H1 (cell line): ENCODE results near the gene KCNIP3. TPM values are rescaled to one million over a fixed set of nuclear protein-coding genes. Genes with fewer than 3 reads are reported as not detected.

ENCODE experiments used
- JUN ChIP-seq: IDR thresholded peaks from 2 replicates; pipeline ENCODE4 v1.6.1; 2011; ENCODE audit warnings: low read depth, mild to moderate bottlenecking, improper control_type of control experiment, low read length
- JUND ChIP-seq: IDR thresholded peaks from 2 replicates; pipeline ENCODE4 v1.6.1; 2011; ENCODE audit warnings: mild to moderate bottlenecking, improper control_type of control experiment, low read length
- POLR2A ChIP-seq, 2 experiments: IDR thresholded peaks; 1 replicate in 1 of 2; 2 replicates in 1 of 2; pipeline ENCODE4 v1.6.1; 2011; ENCODE audit warnings: low read depth in 2 of 2, low read length in 2 of 2, mild to moderate bottlenecking in 2 of 2; ENCODE audit errors: control extremely low read depth in 1 of 2
- POLR2AphosphoS5 ChIP-seq: IDR thresholded peaks from 2 replicates; pipeline ENCODE4 v1.6.1; 2011; ENCODE audit warnings: low read depth, low read length
- RNF2 ChIP-seq: fragments of 200-900, 300-1000 bp; sonication (generic); IDR thresholded peaks from 2 replicates; pipeline ENCODE4 v1.7.1; 2016; ENCODE audit warnings: borderline replicate concordance, low read depth, mild to moderate bottlenecking, antibody characterized with exemption, low read length; ENCODE audit not compliant: poor library complexity, severe bottlenecking; ENCODE audit errors: missing control alignments
- SIN3A ChIP-seq, 2 experiments: IDR thresholded peaks in 1 of 2; conservative IDR thresholded peaks in 1 of 2; 2 replicates each; pipeline ENCODE4 v1.6.1; 2011 to 2012; ENCODE audit warnings: low read length in 2 of 2, improper control_type of control experiment in 1 of 2, low read depth in 1 of 2, mild to moderate bottlenecking in 1 of 2
- YY1 ChIP-seq: IDR thresholded peaks from 2 replicates; pipeline ENCODE4 v1.6.1; 2011; ENCODE audit warnings: low read depth, mild to moderate bottlenecking, low read length
- ZNF274 ChIP-seq: IDR thresholded peaks from 2 replicates; pipeline ENCODE4 v1.7.0; 2012; ENCODE audit warnings: low read length, borderline replicate concordance; ENCODE audit errors: extremely low read depth
- polyA plus RNA-seq, 7 experiments: library from polyadenylated mRNA; depleted of rRNA in 3 of 7; stranded (reverse) in 5 of 7; unstranded in 2 of 7; fragments of >200 nt in 5 of 7; fragments of 200-250 nt in 2 of 7; gene quantifications; 1 replicate in 5 of 7; 2 replicates in 1 of 7; 4 replicates in 1 of 7; pipeline versions ENCODE4 v1.2.1 to v1.2.3, GENCODE V29; 2011 to 2013; ENCODE audit warnings: missing spikeins in 2 of 7, mixed read lengths in 2 of 7
- total RNA-seq: library from RNA; stranded (reverse); fragmentation: NEBNext Ultra II Directional; extraction: Animal tissue kit (Norgen Biotek cat#: 25700); gene quantifications from 2 replicates; pipeline ENCODE4 v1.2.1, GENCODE V29; 2021
- TF ChIP-seq, protein P1 (sequence below): fragments of 300-600 bp; sonication (generic); IDR thresholded peaks from 2 replicates; pipeline ENCODE4 v1.7.1; 2012; ENCODE audit warnings: low read length, moderate library complexity, mild to moderate bottlenecking, inconsistent platforms; ENCODE audit not compliant: insufficient replicate concordance

Gene KCNIP3
- total and polyA plus RNA-seq, 2 of the 8 experiments (the other 6 are each of a cell fraction or from before 2014, with no cell fraction given), result 0.33 to 1.9 TPM

DNA sequence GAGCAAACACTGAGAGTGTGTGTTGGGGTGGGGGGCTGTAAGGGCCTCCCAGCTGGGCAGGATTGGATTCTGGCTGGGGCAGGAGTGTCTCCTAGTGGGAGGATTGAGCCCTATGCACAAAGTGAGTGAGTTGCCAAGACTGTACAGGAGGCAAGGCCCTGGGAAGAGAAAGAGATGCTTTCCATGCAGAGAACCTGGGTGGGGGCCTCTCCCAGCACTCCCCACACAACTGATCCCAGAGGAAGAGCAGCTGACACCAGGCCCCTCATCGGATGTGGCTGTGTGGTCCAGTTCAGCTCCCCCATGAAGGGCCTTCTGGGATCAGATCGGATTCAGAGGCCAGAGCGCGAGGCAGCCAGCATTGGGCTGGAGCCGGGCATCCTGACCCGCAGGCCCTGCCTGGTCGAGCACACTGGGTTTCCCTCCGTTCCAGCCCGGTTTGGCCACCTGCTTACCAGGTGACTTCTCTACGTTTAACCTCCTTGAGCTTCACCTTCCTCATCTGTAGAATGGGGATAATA, 56.0 kb downstream of the KCNIP3 start (continued):
- TF ChIP-seq SIN3A (conservative IDR thresholded peaks at IDR 0.05 in 1 of 2, IDR thresholded peaks at IDR 0.05 in 1 of 2; ENCODE audit: low read depth in 1 of 2, low read length in 2 of 2), result no peak
- no peak for TF ChIP-seq POLR2A (IDR thresholded peaks at IDR 0.05; ENCODE audit: control extremely low read depth in 1 of 2, low read depth in 2 of 2, low read length in 2 of 2)
- TF ChIP-seq RNF2, result no peak
- no peak for TF ChIP-seq POLR2AphosphoS5
- no peak for TF ChIP-seq JUND
- TF ChIP-seq, protein P1, sequence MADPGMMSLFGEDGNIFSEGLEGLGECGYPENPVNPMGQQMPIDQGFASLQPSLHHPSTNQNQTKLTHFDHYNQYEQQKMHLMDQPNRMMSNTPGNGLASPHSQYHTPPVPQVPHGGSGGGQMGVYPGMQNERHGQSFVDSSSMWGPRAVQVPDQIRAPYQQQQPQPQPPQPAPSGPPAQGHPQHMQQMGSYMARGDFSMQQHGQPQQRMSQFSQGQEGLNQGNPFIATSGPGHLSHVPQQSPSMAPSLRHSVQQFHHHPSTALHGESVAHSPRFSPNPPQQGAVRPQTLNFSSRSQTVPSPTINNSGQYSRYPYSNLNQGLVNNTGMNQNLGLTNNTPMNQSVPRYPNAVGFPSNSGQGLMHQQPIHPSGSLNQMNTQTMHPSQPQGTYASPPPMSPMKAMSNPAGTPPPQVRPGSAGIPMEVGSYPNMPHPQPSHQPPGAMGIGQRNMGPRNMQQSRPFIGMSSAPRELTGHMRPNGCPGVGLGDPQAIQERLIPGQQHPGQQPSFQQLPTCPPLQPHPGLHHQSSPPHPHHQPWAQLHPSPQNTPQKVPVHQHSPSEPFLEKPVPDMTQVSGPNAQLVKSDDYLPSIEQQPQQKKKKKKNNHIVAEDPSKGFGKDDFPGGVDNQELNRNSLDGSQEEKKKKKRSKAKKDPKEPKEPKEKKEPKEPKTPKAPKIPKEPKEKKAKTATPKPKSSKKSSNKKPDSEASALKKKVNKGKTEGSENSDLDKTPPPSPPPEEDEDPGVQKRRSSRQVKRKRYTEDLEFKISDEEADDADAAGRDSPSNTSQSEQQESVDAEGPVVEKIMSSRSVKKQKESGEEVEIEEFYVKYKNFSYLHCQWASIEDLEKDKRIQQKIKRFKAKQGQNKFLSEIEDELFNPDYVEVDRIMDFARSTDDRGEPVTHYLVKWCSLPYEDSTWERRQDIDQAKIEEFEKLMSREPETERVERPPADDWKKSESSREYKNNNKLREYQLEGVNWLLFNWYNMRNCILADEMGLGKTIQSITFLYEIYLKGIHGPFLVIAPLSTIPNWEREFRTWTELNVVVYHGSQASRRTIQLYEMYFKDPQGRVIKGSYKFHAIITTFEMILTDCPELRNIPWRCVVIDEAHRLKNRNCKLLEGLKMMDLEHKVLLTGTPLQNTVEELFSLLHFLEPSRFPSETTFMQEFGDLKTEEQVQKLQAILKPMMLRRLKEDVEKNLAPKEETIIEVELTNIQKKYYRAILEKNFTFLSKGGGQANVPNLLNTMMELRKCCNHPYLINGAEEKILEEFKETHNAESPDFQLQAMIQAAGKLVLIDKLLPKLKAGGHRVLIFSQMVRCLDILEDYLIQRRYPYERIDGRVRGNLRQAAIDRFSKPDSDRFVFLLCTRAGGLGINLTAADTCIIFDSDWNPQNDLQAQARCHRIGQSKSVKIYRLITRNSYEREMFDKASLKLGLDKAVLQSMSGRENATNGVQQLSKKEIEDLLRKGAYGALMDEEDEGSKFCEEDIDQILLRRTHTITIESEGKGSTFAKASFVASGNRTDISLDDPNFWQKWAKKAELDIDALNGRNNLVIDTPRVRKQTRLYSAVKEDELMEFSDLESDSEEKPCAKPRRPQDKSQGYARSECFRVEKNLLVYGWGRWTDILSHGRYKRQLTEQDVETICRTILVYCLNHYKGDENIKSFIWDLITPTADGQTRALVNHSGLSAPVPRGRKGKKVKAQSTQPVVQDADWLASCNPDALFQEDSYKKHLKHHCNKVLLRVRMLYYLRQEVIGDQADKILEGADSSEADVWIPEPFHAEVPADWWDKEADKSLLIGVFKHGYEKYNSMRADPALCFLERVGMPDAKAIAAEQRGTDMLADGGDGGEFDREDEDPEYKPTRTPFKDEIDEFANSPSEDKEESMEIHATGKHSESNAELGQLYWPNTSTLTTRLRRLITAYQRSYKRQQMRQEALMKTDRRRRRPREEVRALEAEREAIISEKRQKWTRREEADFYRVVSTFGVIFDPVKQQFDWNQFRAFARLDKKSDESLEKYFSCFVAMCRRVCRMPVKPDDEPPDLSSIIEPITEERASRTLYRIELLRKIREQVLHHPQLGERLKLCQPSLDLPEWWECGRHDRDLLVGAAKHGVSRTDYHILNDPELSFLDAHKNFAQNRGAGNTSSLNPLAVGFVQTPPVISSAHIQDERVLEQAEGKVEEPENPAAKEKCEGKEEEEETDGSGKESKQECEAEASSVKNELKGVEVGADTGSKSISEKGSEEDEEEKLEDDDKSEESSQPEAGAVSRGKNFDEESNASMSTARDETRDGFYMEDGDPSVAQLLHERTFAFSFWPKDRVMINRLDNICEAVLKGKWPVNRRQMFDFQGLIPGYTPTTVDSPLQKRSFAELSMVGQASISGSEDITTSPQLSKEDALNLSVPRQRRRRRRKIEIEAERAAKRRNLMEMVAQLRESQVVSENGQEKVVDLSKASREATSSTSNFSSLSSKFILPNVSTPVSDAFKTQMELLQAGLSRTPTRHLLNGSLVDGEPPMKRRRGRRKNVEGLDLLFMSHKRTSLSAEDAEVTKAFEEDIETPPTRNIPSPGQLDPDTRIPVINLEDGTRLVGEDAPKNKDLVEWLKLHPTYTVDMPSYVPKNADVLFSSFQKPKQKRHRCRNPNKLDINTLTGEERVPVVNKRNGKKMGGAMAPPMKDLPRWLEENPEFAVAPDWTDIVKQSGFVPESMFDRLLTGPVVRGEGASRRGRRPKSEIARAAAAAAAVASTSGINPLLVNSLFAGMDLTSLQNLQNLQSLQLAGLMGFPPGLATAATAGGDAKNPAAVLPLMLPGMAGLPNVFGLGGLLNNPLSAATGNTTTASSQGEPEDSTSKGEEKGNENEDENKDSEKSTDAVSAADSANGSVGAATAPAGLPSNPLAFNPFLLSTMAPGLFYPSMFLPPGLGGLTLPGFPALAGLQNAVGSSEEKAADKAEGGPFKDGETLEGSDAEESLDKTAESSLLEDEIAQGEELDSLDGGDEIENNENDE, result no peak
- TF ChIP-seq ZNF274, result no peak
- no peak for TF ChIP-seq YY1
- no peak for TF ChIP-seq JUN
- TF ChIP-seq, all 59 proteins: peak for 0
